Measurements from ENCODE around the gene SERINC1. TPM values are rescaled to one million over a fixed set of nuclear protein-coding genes. Genes with fewer than 3 reads are reported as not detected.

SERINC1 gene
- total RNA-seq, 4 donors from 2014 or later = 260 to 432 (median 345) TPM

DNA sequence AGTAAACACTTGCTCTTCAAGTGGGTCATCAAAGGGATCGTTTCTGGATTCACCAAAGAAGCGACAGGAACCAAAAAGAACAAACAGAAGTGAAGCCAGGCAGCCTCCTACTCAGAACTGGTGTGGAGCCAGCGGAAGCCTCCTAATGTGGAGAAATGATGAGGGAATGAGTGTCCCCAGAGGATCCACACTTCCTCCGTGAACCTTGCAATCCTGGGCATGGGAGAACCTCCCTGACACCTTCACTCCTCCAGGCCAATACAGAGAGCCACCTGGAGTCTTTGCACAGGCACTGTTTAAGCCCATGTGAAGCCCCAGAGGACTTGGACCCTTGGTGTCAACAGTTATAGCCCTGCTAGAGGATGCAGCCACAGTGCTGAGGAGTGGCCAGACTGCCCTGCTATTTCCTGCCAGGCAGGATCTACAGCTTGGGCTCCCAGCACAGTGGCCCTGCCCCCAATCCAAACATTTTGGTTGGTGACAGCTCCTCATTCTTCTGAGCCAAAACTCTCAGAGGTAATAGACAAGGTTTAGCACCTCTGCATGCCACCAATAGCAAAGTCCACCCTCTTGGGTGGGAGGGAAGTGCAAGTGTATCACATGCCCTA is 23.2 kb upstream of the SERINC1 start:
- TF ChIP-seq, protein P1, sequence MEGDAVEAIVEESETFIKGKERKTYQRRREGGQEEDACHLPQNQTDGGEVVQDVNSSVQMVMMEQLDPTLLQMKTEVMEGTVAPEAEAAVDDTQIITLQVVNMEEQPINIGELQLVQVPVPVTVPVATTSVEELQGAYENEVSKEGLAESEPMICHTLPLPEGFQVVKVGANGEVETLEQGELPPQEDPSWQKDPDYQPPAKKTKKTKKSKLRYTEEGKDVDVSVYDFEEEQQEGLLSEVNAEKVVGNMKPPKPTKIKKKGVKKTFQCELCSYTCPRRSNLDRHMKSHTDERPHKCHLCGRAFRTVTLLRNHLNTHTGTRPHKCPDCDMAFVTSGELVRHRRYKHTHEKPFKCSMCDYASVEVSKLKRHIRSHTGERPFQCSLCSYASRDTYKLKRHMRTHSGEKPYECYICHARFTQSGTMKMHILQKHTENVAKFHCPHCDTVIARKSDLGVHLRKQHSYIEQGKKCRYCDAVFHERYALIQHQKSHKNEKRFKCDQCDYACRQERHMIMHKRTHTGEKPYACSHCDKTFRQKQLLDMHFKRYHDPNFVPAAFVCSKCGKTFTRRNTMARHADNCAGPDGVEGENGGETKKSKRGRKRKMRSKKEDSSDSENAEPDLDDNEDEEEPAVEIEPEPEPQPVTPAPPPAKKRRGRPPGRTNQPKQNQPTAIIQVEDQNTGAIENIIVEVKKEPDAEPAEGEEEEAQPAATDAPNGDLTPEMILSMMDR (IDR thresholded peaks at IDR 0.05) = no peak
- TF ChIP-seq POLR2A (IDR thresholded peaks at IDR 0.05) (no peak), POLR2AphosphoS5 (IDR thresholded peaks at IDR 0.05) (no peak), EP300 (IDR thresholded peaks at IDR 0.05) (no peak)
- Histone ChIP-seq H3K4me1 (no peaks in the 10 kb centered on the region), H3K27me3 (peaks cover 9% of the 10 kb centered on the region), H3K9me3 (peaks cover 0 to 31% (median 0%) of the 10 kb centered on the region in 3 donors), H3K4me3 (no peak overlapping the region), H3K36me3 (no peaks in the 10 kb centered on the region), H3K27ac (no peak overlapping the region)
- WGBS, 2 donors (ENCODE audit: low coverage in 1 of 2) = 48 to 69% methylated on average over 2 to 3 of the region's 4 CpGs
- ATAC-seq = no peak

DNA sequence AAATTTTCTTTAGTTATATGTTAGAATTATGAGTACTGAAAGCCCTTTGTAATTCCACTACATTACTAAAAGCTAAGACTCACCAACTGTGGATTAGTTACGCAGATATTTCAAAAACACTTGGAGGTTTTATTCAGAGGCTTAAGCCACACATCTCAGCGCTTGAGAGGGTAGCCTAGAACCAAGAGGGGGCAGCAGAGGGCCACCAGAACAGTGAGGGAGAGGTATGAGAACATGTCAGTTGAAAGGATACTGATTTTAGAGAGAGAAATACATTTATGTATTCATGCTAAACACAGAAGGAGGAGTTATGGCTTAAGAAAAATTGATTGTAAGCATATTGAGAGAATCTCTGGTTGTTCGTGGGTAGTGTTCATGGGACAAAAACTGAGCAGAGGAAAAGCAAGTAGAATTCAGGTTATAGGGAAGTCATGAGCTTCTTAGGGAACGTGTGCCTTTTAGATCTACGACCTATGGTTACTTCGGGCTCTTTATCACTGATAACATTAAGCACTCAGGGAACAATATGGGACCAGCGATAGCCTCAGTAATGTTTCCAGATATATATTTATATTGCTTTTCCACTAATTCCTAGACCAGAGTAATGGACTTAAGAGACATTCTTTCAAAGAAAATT is 20.4 kb upstream of the SERINC1 start:
- Histone ChIP-seq H3K9me3 (peaks cover 0 to 15% (median 0%) of the 10 kb centered on the region in 3 donors), H3K27ac (no peak overlapping the region), H3K36me3 (no peaks in the 10 kb centered on the region), H3K27me3 (peaks cover 9% of the 10 kb centered on the region), H3K4me1 (no peaks in the 10 kb centered on the region), H3K4me3 (no peak overlapping the region)
- ATAC-seq = peak; percentile 86
- TF ChIP-seq POLR2A (IDR thresholded peaks at IDR 0.05) = no peak
- TF ChIP-seq, protein P1 (IDR thresholded peaks at IDR 0.05) = peak; percentile 53 to 81 (median 59)
- no peak for TF ChIP-seq POLR2AphosphoS5 (IDR thresholded peaks at IDR 0.05)
- 25 to 28% methylated on average over 7 of the region's 7 CpGs for WGBS, 2 donors (ENCODE audit: low coverage in 1 of 2)

DNA sequence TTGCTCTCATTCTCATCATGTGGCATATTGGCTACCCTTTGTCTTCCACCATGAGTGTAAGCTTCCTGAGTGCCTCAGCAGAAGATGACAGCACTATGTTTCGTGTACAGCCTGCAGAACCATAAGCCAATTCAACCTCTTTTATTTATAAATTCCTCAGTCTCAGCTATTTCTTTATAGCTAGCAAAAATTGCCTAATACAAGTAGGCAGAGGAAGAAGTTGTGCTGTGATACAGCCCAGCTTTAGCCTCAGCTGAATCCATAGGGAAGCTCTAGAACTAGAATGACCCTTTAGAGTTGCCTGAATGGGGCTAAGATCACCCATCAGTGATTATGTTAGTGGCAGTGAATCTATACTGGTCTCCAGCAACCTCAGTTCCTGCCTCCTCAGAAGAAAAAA is 19.0 kb upstream of the SERINC1 start:
- WGBS, 2 donors (ENCODE audit: low coverage in 1 of 2) = 33 to 50% methylated on average over 1 of the region's 1 CpG
- Histone ChIP-seq H3K4me3 (no peak overlapping the region), H3K9me3 (peaks cover 0 to under 1% (median 0%) of the 10 kb centered on the region in 3 donors), H3K4me1 (no peaks in the 10 kb centered on the region), H3K36me3 (no peaks in the 10 kb centered on the region), H3K27ac (no peak overlapping the region), H3K27me3 (peaks cover 7% of the 10 kb centered on the region)
- no peak for ATAC-seq
- TF ChIP-seq POLR2AphosphoS5 (IDR thresholded peaks at IDR 0.05) = no peak
- TF ChIP-seq POLR2A (IDR thresholded peaks at IDR 0.05) = no peak
- TF ChIP-seq, protein P1 (IDR thresholded peaks at IDR 0.05) = no peak
- TF ChIP-seq EP300 (IDR thresholded peaks at IDR 0.05) = no peak

DNA sequence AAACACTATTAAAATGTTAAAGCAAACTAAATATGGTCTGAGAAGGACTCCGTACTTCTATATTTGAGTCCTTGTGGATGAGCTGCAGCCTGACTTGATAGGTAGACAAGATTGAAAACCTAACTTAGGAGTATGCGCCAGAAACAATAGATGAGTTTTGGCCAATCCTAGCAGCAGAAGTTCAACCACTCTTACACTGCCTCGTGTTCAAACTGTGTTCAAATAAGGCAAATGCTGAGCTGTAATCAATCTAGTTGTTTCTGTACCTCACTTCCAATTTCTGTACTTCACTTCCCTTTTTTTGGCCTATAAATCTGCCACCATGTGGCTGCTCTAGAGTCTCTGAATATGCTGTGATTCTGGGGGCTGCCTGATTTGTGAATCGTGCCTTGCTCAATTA is 13.2 kb upstream of the SERINC1 start:
- Histone ChIP-seq H3K4me3 (no peak overlapping the region), H3K27me3 (no peaks in the 10 kb centered on the region), H3K36me3 (no peaks in the 10 kb centered on the region), H3K9me3 (no peaks in the 10 kb centered on the region), H3K27ac (no peak overlapping the region), H3K4me1 (no peaks in the 10 kb centered on the region)
- ATAC-seq = no peak
- 60 to 69% methylated on average over 3 to 4 of the region's 4 CpGs for WGBS, 2 donors (ENCODE audit: low coverage in 1 of 2)
- TF ChIP-seq POLR2A (IDR thresholded peaks at IDR 0.05) = no peak
- no peak for TF ChIP-seq POLR2AphosphoS5 (IDR thresholded peaks at IDR 0.05)
- TF ChIP-seq EP300 (IDR thresholded peaks at IDR 0.05) = no peak
- TF ChIP-seq, protein P1 (IDR thresholded peaks at IDR 0.05) = no peak

DNA sequence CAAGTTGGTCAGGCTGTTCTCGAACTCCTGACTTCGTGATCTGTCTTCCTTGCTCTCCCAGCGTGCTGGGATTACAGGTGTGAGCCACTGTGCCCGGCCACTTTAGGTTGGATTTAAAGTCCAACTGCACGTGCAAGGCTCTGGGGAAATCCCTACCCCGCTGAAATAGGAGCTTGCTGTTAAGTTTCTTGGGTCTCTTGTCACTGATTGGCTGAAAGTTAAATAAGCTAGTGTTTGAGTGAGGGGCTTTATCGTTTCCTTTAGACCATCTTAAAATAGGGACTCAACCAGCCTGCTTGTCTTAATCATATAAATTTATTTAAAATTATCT is 11.1 kb upstream of the SERINC1 start:
- Histone ChIP-seq H3K4me3 (no peak overlapping the region), H3K9me3 (no peaks in the 10 kb centered on the region), H3K36me3 (no peaks in the 10 kb centered on the region), H3K27ac (no peak overlapping the region), H3K4me1 (no peaks in the 10 kb centered on the region), H3K27me3 (no peaks in the 10 kb centered on the region)
- no peak for ATAC-seq
- TF ChIP-seq, protein P1 (IDR thresholded peaks at IDR 0.05) = no peak
- no peak for TF ChIP-seq POLR2AphosphoS5 (IDR thresholded peaks at IDR 0.05)
- TF ChIP-seq POLR2A (IDR thresholded peaks at IDR 0.05) = no peak
- no peak for TF ChIP-seq EP300 (IDR thresholded peaks at IDR 0.05)
- 88 to 89% methylated on average over 2 to 6 of the region's 7 CpGs for WGBS, 2 donors (ENCODE audit: low coverage in 1 of 2)
